Measurements from ENCODE around the gene SLC35A1. TPM values are rescaled to one million over a fixed set of nuclear protein-coding genes. Genes with fewer than 3 reads are reported as not detected.

SLC35A1 gene
- total RNA-seq, 1 experiment from 2014 or later, result 6.4 TPM

DNA sequence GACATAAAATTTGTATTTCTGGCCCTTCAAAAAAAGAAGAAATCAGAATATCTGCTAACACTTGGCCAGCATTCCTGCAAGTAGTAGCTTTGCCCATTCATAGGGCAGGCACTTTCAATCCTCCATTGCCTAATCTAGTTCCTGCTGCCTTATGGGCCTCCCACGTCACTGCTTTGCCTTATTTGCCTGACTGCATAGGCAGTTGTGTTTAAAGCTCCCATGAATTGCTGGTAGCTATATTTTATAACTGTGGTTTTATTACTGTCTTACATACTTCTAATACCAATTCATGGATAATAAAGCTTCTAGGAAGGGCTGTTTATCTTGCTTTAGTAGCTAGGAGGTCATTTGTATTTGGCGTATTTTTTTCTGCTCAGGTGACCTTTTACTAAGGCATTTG is 7.7 kb upstream of the SLC35A1 start:
- Mint-ChIP-seq H3K9me3 (peaks cover 7% of the 10 kb centered on the region; the same call in 1 of the 2 replicates), H3K4me3 (no peak overlapping the region), H3K4me1 (no peaks in the 10 kb centered on the region), H3K36me3 (no peaks in the 10 kb centered on the region), H3K27me3 (ENCODE audit: low read depth) (peaks cover 3% of the 10 kb centered on the region), H3K27ac (no peak overlapping the region)
- ChIA-PET POLR2A (no interaction called here), CTCF (no interaction called here)
- DNase-seq (ENCODE audit: low spot score), result no peak
- TF ChIP-seq SMAD3 (CRISPR knock-in tag; IDR thresholded peaks at IDR 0.05; ENCODE audit: borderline replicate concordance) (no peak), NR2C2 (CRISPR knock-in tag; IDR thresholded peaks at IDR 0.05) (no peak), IRF2 (CRISPR knock-in tag; IDR thresholded peaks at IDR 0.05; ENCODE audit: borderline replicate concordance, low read depth) (no peak), SMAD4 (CRISPR knock-in tag; IDR thresholded peaks at IDR 0.05) (no peak), ETV6 (CRISPR knock-in tag; IDR thresholded peaks at IDR 0.05) (no peak), TEAD1 (CRISPR knock-in tag; IDR thresholded peaks at IDR 0.05) (no peak), RORB (CRISPR knock-in tag; IDR thresholded peaks at IDR 0.05) (no peak), CREM (CRISPR knock-in tag; IDR thresholded peaks at IDR 0.05) (no peak), HMGA2 (CRISPR knock-in tag; IDR thresholded peaks at IDR 0.05) (no peak), FOXP1 (CRISPR knock-in tag; IDR thresholded peaks at IDR 0.05; ENCODE audit: borderline replicate concordance) (no peak), NR3C1 (CRISPR knock-in tag; conservative IDR thresholded peaks at IDR 0.05; ENCODE audit: low read depth) (no peak), MYBL2 (CRISPR knock-in tag; IDR thresholded peaks at IDR 0.05) (no peak), MXD4 (CRISPR knock-in tag; IDR thresholded peaks at IDR 0.05; ENCODE audit: borderline replicate concordance) (no peak)
- TF ChIP-seq, protein P1, sequence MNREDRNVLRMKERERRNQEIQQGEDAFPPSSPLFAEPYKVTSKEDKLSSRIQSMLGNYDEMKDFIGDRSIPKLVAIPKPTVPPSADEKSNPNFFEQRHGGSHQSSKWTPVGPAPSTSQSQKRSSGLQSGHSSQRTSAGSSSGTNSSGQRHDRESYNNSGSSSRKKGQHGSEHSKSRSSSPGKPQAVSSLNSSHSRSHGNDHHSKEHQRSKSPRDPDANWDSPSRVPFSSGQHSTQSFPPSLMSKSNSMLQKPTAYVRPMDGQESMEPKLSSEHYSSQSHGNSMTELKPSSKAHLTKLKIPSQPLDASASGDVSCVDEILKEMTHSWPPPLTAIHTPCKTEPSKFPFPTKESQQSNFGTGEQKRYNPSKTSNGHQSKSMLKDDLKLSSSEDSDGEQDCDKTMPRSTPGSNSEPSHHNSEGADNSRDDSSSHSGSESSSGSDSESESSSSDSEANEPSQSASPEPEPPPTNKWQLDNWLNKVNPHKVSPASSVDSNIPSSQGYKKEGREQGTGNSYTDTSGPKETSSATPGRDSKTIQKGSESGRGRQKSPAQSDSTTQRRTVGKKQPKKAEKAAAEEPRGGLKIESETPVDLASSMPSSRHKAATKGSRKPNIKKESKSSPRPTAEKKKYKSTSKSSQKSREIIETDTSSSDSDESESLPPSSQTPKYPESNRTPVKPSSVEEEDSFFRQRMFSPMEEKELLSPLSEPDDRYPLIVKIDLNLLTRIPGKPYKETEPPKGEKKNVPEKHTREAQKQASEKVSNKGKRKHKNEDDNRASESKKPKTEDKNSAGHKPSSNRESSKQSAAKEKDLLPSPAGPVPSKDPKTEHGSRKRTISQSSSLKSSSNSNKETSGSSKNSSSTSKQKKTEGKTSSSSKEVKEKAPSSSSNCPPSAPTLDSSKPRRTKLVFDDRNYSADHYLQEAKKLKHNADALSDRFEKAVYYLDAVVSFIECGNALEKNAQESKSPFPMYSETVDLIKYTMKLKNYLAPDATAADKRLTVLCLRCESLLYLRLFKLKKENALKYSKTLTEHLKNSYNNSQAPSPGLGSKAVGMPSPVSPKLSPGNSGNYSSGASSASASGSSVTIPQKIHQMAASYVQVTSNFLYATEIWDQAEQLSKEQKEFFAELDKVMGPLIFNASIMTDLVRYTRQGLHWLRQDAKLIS (CRISPR knock-in tag; IDR thresholded peaks at IDR 0.05; ENCODE audit: borderline replicate concordance), result no peak
- TF ChIP-seq, protein P2, sequence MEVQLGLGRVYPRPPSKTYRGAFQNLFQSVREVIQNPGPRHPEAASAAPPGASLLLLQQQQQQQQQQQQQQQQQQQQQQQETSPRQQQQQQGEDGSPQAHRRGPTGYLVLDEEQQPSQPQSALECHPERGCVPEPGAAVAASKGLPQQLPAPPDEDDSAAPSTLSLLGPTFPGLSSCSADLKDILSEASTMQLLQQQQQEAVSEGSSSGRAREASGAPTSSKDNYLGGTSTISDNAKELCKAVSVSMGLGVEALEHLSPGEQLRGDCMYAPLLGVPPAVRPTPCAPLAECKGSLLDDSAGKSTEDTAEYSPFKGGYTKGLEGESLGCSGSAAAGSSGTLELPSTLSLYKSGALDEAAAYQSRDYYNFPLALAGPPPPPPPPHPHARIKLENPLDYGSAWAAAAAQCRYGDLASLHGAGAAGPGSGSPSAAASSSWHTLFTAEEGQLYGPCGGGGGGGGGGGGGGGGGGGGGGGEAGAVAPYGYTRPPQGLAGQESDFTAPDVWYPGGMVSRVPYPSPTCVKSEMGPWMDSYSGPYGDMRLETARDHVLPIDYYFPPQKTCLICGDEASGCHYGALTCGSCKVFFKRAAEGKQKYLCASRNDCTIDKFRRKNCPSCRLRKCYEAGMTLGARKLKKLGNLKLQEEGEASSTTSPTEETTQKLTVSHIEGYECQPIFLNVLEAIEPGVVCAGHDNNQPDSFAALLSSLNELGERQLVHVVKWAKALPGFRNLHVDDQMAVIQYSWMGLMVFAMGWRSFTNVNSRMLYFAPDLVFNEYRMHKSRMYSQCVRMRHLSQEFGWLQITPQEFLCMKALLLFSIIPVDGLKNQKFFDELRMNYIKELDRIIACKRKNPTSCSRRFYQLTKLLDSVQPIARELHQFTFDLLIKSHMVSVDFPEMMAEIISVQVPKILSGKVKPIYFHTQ (CRISPR knock-in tag; IDR thresholded peaks at IDR 0.05), result no peak
- TF ChIP-seq, protein P3, sequence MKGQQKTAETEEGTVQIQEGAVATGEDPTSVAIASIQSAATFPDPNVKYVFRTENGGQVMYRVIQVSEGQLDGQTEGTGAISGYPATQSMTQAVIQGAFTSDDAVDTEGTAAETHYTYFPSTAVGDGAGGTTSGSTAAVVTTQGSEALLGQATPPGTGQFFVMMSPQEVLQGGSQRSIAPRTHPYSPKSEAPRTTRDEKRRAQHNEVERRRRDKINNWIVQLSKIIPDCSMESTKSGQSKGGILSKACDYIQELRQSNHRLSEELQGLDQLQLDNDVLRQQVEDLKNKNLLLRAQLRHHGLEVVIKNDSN (CRISPR knock-in tag; IDR thresholded peaks at IDR 0.05), result no peak
- TF ChIP-seq, protein P4, sequence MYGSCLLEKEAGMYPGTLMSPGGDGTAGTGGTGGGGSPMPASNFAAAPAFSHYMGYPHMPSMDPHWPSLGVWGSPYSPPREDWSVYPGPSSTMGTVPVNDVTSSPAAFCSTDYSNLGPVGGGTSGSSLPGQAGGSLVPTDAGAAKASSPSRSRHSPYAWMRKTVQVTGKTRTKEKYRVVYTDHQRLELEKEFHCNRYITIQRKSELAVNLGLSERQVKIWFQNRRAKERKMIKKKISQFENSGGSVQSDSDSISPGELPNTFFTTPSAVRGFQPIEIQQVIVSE (CRISPR knock-in tag; IDR thresholded peaks at IDR 0.05; ENCODE audit: borderline replicate concordance), result no peak
- ATAC-seq, result no peak

DNA sequence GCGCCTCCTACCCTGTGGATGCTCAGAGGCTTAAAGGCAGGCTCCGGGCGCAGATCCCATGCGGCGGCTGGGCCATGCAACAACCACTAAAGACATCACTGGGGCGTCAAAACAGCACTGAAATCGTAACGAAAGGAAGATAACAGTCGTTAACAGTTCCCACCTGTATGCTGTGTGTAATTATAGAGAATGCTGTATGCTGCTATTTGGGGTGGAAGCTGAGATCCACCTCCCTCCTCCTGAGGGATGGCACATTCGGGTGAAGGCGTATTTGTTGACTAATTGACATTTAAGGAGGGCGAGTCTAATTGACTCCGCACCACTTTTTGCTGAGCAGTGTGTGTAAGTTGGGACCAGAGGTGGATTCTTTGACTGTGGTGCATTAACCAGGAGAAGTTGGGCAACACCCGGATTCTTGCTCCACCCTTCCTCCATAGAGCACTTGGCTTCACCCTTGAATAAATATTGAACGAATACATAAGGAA is 687 bp downstream of the SLC35A1 start:
- CTCF ChIA-PET, result interaction anchor here (1.3 kb wide), 1 partner anchor 80 kb away, joined by 4 read pairs; no protein-coding TSS in a partner anchor
- Mint-ChIP-seq H3K27ac (no peak overlapping the region), H3K4me1 (peaks cover 7% of the 10 kb centered on the region), H3K36me3 (no peaks in the 10 kb centered on the region; the same call in 1 of the 2 replicates), H3K27me3 (ENCODE audit: low read depth) (no peaks in the 10 kb centered on the region), H3K9me3 (no peaks in the 10 kb centered on the region), H3K4me3 (peak overlapping the region; percentile 98)
- DNase-seq (ENCODE audit: low spot score), result no peak
- POLR2A ChIA-PET, result no interaction called here
- TF ChIP-seq, protein P5, sequence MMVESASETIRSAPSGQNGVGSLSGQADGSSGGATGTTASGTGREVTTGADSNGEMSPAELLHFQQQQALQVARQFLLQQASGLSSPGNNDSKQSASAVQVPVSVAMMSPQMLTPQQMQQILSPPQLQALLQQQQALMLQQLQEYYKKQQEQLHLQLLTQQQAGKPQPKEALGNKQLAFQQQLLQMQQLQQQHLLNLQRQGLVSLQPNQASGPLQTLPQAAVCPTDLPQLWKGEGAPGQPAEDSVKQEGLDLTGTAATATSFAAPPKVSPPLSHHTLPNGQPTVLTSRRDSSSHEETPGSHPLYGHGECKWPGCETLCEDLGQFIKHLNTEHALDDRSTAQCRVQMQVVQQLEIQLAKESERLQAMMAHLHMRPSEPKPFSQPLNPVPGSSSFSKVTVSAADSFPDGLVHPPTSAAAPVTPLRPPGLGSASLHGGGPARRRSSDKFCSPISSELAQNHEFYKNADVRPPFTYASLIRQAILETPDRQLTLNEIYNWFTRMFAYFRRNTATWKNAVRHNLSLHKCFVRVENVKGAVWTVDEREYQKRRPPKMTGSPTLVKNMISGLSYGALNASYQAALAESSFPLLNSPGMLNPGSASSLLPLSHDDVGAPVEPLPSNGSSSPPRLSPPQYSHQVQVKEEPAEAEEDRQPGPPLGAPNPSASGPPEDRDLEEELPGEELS (CRISPR knock-in tag; IDR thresholded peaks at IDR 0.05), result 0 out of 2 replicates have a peak, but pooled peaks have one; percentile 11
- TF ChIP-seq JAZF1 (CRISPR knock-in tag; IDR thresholded peaks at IDR 0.05), result no peak
- peak; percentile 83 for ATAC-seq

Data from WTC11 (cell line).